AG04450 (cell line): ENCODE measurements around the gene TRABD. TPM values are rescaled to one million over a fixed set of nuclear protein-coding genes. Genes with fewer than 3 reads are reported as not detected.

Source experiments
- CTCF ChIA-PET: fragments of 300-600, 350-600 bp; formaldehyde crosslinking; extraction: SDS; loops from one replicate; lab custom pipeline; 2022; ENCODE audit warnings: antibody characterized with exemption, inconsistent platforms; lab: Charles Lee
- POLR2A ChIA-PET: fragments of 350-600 bp; formaldehyde crosslinking; extraction: SDS; loops from one replicate; lab custom pipeline; 2021; ENCODE audit warnings: antibody characterized with exemption, inconsistent platforms; lab: Yijun Ruan, JAX
- DNase-seq: peaks from one replicate; pipeline ENCODE4 v3.0.0-alpha.2; 2011; ENCODE audit warnings: low read depth, low spot score
- H3K27ac ChIP-seq: one replicate; pipeline ENCODE4 v1.5.1; 2012; ENCODE audit warnings: low read depth, low read length, control low read depth
- H3K27me3 ChIP-seq: one replicate; pipeline ENCODE4 v1.6.0; 2012; ENCODE audit warnings: low read length; ENCODE audit not compliant: control insufficient read depth, insufficient read depth
- H3K4me3 ChIP-seq: 2 replicates; pipeline ENCODE4 v1.5.1; 2011; ENCODE audit warnings: mild to moderate bottlenecking, low read depth, low read length, control low read depth
- H3K9me3 ChIP-seq: 2 replicates; pipeline ENCODE4 v1.5.1; 2012; ENCODE audit warnings: low read length; ENCODE audit not compliant: control insufficient read depth, insufficient read depth
- CTCF ChIP-seq: IDR thresholded peaks from 2 replicates; pipeline ENCODE4 v1.5.1; 2011; ENCODE audit warnings: low read depth, low read length, control low read depth, inconsistent platforms
- polyA plus RNA-seq: library from polyadenylated mRNA; depleted of rRNA; stranded (reverse); fragments of >200 nt; gene quantifications from 2 replicates; pipeline ENCODE4 v1.2.3, GENCODE V29; 2011

Gene TRABD
- polyA plus RNA-seq, 1 experiment, result 8.7 TPM

- no peaks in the 10 kb centered on the region; the same call in 1 of the 2 replicates for H3K9me3 ChIP-seq
- CTCF ChIA-PET, result interaction anchor here (0.7 kb wide), 1 partner anchor 415 kb away, joined by 3 read pairs; no protein-coding TSS in a partner anchor
- no peak for TF ChIP-seq CTCF
- H3K27me3 ChIP-seq, result no peaks in the 10 kb centered on the region
- DNase-seq, result no peak
- no peak overlapping the region for H3K4me3 ChIP-seq
- POLR2A ChIA-PET, result no interaction called here
- H3K27ac ChIP-seq, result no peak overlapping the region
Observed at GRCh38 chr22:50208939-50209892, 23.5 kb downstream of the TRABD start.

GRCh38 chr22:50209893-50210292 lies 24.2 kb downstream of the TRABD start:
- DNase-seq, result no peak
- ChIA-PET POLR2A (no interaction called here), CTCF (no interaction called here)
- Histone ChIP-seq H3K27ac (no peak overlapping the region), H3K27me3 (no peaks in the 10 kb centered on the region), H3K4me3 (no peak overlapping the region), H3K9me3 (no peaks in the 10 kb centered on the region; the same call in 1 of the 2 replicates)
- peak; percentile 92 for TF ChIP-seq CTCF

- no peak overlapping the region for H3K4me3 ChIP-seq
- CTCF ChIA-PET, result no interaction called here
- H3K27ac ChIP-seq, result no peak overlapping the region
- no peak for DNase-seq
- no peaks in the 10 kb centered on the region; the same call in 1 of the 2 replicates for H3K9me3 ChIP-seq
- no peak for TF ChIP-seq CTCF
- POLR2A ChIA-PET, result no interaction called here
- H3K27me3 ChIP-seq, result no peaks in the 10 kb centered on the region
Observed at GRCh38 chr22:50210378-50211139, 24.8 kb downstream of the TRABD start.

GRCh38 chr22:50211147-50211546 lies 25.4 kb downstream of the TRABD start:
- Histone ChIP-seq H3K4me3 (no peak overlapping the region), H3K9me3 (no peaks in the 10 kb centered on the region; the same call in 1 of the 2 replicates), H3K27ac (no peak overlapping the region), H3K27me3 (no peaks in the 10 kb centered on the region)
- no peak for TF ChIP-seq CTCF
- CTCF ChIA-PET, result no interaction called here
- POLR2A ChIA-PET, result no interaction called here
- DNase-seq, result no peak
